ENCODE measurements around the gene ITGA11.

The ITGA11 gene

GRCh38 chr15:68445351-68445750 lies 13.4 kb upstream of the ITGA11 start:
- DNase-seq (ENCODE audit: low read depth in 3 of 3): no peak

- no peak for DNase-seq (ENCODE audit: low read depth in 3 of 3)
These were observed 12.4 kb upstream of the ITGA11 start for GRCh38 chr15:68444336-68444735.

- no peak for DNase-seq (ENCODE audit: low read depth in 3 of 3)
These were observed 10.9 kb upstream of the ITGA11 start for GRCh38 chr15:68442903-68443302.

GRCh38 chr15:68442041-68442440 lies 10.1 kb upstream of the ITGA11 start:
- no peak for DNase-seq (ENCODE audit: low read depth in 3 of 3)

GRCh38 chr15:68441045-68441743 lies 9.2 kb upstream of the ITGA11 start:
- DNase-seq (ENCODE audit: low read depth in 3 of 3): no peak

- DNase-seq (ENCODE audit: low read depth in 3 of 3): no peak
These were observed 8.2 kb upstream of the ITGA11 start for GRCh38 chr15:68440136-68440535.

GRCh38 chr15:68439506-68439905 lies 7.5 kb upstream of the ITGA11 start:
- DNase-seq (ENCODE audit: low read depth in 3 of 3): no peak

- no peak for DNase-seq (ENCODE audit: low read depth in 3 of 3)
These were observed 4.7 kb upstream of the ITGA11 start for GRCh38 chr15:68436680-68437079.

- no peak for DNase-seq (ENCODE audit: low read depth in 3 of 3)
These were observed 4.0 kb upstream of the ITGA11 start for GRCh38 chr15:68435966-68436365.

- no peak for DNase-seq (ENCODE audit: low read depth in 3 of 3)
These were observed 2.1 kb upstream of the ITGA11 start for GRCh38 chr15:68434021-68434420.

GRCh38 chr15:68433551-68433950 lies 1.6 kb upstream of the ITGA11 start:
- DNase-seq (ENCODE audit: low read depth in 3 of 3): no peak

- no peak for DNase-seq (ENCODE audit: low read depth in 3 of 3)
These were observed 590 bp upstream of the ITGA11 start for GRCh38 chr15:68432441-68433064.

GRCh38 chr15:68431037-68431791 lies 749 bp downstream of the ITGA11 start:
- DNase-seq (ENCODE audit: low read depth in 3 of 3): no peak

- DNase-seq (ENCODE audit: low read depth in 3 of 3): no peak
These were observed 1.4 kb downstream of the ITGA11 start for GRCh38 chr15:68430471-68431036.

- no peak for DNase-seq (ENCODE audit: low read depth in 3 of 3)
These were observed 2.1 kb downstream of the ITGA11 start for GRCh38 chr15:68429691-68430470.

GRCh38 chr15:68428431-68428940 lies 3.5 kb downstream of the ITGA11 start:
- DNase-seq (ENCODE audit: low read depth in 3 of 3): no peak

- DNase-seq (ENCODE audit: low read depth in 3 of 3): no peak
These were observed 4.0 kb downstream of the ITGA11 start for GRCh38 chr15:68427963-68428362.

- DNase-seq (ENCODE audit: low read depth in 3 of 3): no peak
These were observed 4.6 kb downstream of the ITGA11 start for GRCh38 chr15:68427366-68427765.

- DNase-seq (ENCODE audit: low read depth in 3 of 3): no peak
These were observed 5.8 kb downstream of the ITGA11 start for GRCh38 chr15:68426116-68426515.

GRCh38 chr15:68425428-68426060 lies 6.4 kb downstream of the ITGA11 start:
- no peak for DNase-seq (ENCODE audit: low read depth in 3 of 3)

GRCh38 chr15:68424754-68425390 lies 7.1 kb downstream of the ITGA11 start:
- no peak for DNase-seq (ENCODE audit: low read depth in 3 of 3)
